GM20000 (cell line): ENCODE data around the gene SEMA6C.

Source experiments
- DNase-seq: peaks from one replicate; pipeline ENCODE4 v3.0.0; 2012; ENCODE audit warnings: low spot score
- TF ChIP-seq, protein P1 (sequence below): IDR thresholded peaks from 2 replicates; pipeline ENCODE4 v1.5.1; 2012; ENCODE audit warnings: mild to moderate bottlenecking, control low read depth; ENCODE audit errors: extremely low read depth, missing control alignments

The SEMA6C gene

DNA sequence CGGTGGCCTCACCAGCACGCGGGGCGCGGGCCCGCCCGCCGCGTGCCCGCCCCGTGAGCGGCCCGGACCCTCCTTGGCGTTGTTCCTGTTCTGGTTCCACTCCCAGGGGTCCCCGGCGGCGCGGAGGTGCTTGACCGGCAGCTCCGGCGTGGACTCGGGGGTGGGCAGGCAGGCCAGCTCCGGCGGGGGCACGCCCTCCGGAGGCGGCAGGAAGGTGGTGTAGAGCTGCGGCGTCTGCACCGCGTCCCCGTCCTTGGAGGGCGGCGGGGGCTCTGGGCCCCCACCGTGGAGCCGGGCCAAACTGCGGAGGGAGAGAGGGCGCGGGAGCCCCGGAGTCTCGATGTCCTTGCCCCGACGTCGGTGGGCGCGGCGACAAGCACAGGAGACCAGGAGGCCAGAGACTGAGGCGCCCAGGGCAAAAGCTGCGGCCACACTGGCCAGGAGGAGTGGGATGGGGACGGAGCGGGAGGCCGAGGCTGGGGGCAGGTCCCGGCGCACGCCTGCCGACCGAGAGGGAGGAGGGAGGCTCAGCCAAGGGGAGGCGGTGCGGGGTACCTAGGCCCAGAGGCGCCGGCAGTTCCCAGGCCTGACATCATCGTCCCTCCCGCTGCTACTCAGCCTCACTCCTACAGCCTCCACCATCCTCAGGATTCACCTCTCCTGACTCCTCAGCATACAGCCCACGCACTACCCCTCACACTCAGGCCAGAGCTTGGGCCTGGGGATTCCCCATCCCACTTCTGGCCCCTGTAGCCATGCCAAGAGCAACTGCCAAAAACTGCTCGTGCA, 13.2 kb downstream of the SEMA6C start:
- TF ChIP-seq, protein P1, sequence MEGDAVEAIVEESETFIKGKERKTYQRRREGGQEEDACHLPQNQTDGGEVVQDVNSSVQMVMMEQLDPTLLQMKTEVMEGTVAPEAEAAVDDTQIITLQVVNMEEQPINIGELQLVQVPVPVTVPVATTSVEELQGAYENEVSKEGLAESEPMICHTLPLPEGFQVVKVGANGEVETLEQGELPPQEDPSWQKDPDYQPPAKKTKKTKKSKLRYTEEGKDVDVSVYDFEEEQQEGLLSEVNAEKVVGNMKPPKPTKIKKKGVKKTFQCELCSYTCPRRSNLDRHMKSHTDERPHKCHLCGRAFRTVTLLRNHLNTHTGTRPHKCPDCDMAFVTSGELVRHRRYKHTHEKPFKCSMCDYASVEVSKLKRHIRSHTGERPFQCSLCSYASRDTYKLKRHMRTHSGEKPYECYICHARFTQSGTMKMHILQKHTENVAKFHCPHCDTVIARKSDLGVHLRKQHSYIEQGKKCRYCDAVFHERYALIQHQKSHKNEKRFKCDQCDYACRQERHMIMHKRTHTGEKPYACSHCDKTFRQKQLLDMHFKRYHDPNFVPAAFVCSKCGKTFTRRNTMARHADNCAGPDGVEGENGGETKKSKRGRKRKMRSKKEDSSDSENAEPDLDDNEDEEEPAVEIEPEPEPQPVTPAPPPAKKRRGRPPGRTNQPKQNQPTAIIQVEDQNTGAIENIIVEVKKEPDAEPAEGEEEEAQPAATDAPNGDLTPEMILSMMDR = no peak
- DNase-seq = no peak

DNA sequence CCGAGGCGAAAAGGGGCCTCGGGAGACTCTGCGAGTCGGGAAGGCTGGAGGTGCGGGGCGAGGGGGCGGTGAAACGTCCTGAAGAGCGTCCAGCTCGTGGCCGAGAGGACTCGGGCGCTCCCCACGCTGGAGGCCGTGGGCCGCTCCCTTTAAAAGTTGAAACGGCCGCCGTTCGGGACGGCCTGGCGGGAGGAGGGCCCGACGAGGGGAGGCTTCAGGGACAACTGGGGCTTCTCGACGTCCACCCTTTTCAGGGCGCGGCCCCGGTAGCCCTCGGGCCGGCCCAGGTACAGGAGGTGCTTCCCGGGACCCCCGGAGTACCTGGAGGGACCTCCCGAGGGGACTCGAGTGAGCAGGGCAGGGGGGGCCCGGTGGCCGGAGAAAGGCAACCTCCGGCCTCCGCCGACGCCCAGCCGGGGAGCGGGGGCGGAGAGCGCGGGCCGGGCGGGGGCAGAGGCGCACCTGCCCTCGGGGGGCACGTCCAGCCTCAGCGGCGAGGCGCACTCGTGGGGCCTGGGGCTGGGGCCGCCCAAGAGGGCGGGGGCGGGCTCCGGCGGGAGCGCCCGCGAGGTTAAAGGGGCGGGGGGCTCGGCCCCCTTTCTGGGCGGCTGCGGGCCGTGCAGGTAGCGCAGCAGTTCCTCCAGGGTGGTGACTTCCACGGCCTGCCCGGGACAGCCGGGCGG, 14.0 kb downstream of the SEMA6C start:
- TF ChIP-seq, protein P1 = no peak
- no peak for DNase-seq

DNA sequence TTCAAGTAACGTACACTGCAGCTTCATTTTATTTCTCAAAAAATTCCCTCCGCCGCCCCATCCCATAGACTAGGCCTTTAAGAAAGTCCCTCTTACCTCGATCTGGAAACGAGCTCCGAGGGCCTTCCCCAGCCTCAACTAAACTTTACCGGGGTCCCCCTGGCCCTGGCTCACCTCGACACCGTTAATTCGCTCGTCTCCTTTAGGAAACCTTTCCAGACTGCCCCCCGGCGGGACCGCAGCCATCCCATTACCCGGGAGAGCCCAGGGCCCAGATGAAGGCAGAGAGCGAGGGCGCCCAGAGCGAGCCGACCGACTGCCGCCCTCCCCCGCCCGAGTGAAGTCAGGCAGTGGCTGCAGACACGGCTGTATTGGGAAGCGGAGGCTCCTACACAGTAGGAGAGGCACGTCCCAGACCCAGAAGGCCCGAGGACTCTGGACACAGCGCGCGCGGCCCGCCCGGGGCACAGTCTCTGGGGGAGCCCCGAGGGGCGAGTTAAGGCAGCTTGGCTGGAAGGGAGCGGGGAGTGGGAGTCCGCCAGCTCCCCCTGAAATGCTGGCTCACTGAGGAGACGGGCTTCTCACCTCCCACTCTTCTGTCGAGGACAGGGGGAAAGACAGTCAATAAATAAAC, 14.6 kb downstream of the SEMA6C start:
- TF ChIP-seq, protein P1 = no peak
- no peak for DNase-seq

DNA sequence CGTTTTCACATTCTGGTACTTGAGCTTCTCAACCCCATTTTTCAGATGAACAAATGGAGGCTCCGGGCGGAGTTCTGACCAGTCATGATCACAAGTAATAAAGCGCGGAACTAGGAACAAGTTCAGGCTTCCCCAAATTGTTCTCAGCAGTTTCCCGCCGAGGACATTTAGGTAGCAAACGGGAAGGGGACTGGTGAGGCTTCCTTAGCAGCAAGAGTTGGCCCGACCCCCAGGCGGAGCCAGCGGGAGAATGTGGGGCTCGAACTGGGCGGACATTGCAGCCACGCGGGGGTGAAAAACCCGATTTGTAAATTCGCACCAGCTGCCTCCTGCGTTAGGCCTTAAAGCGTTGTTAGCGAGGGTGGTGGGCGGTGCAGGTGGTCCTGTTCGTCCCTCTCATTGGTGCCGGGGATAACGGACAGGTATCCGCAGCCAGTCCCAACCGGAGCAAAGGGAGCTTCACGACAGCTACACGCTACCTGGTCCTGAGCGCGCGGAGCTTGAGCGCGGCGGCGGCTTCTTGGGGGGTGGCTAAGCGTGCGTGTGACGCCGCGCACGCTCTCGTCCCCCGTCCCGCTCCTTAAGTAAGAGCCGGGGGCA, 15.3 kb downstream of the SEMA6C start:
- DNase-seq = peak; percentile 91
- TF ChIP-seq, protein P1 = no peak

DNA sequence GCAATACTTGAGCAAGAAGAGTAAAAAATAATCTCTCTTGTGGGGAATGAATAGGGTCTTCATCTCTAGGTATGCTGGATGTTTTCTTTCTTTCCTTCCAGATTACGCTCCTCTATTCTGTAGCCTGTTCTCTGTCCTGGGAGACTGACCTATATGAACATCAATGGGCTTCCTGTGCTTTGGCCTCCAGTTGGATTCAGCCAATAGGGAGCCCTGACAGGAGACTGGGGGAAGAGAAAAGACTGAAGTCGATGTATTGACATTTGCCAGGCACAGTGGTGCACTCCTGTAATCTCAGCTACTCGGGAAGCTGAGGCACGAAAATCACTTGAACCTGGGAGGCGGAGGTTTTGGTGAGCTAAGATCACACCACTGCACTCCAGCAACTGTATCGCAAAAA, 17.6 kb downstream of the SEMA6C start:
- TF ChIP-seq, protein P1 = no peak
- no peak for DNase-seq

DNA sequence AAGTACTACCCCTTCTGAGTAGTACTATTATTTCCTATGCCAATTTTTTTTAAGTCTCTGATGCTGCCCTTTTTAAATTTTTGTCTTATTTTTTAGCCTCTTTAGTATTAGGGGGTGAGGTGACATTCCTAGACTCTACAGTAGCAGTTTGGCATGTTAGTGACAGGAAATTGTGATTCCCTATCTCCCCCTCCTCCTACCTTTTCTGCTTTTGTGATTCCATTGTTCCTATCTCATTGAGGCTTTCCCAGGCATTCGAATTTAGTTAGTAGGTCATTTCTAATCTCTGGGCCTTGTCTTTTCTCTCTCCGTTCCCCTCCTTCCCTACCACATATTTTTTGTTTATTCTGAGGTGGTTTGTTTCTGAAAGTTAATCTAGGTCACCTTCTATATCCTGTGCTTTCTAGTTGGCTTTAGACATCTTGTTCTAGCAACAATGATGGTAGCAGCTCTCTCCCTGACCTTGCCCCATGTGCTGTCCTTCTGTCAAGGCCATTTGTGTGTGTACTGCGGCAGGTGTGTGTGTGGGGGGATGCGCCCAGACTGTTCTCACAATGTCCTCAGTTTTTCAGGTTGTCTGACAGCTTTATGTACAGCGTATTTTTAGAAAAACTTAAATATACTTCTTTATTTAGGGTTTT, 21.5 kb downstream of the SEMA6C start:
- DNase-seq = no peak
- TF ChIP-seq, protein P1 = no peak

DNA sequence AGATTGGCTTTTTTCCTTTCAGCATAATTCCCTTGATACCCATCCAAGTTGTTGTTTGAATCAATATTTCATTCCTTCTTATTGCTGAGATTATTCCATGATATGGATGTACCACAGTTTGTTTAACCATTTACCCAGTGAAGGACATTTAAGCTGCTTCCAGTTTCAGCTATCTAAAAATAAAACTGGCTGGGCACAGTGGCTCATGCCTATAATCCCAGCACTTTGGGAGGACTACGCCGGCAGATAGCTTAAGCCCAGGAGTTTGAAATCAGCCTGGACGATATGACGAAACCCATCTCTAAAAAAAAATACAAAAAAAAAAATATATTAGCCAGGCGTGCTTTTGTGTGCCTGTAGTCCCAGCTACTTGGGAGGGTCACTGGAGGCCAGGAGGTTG, 32.6 kb downstream of the SEMA6C start:
- DNase-seq = no peak
- TF ChIP-seq, protein P1 = no peak
